ENCODE results near the gene ESRRA.

DNA sequence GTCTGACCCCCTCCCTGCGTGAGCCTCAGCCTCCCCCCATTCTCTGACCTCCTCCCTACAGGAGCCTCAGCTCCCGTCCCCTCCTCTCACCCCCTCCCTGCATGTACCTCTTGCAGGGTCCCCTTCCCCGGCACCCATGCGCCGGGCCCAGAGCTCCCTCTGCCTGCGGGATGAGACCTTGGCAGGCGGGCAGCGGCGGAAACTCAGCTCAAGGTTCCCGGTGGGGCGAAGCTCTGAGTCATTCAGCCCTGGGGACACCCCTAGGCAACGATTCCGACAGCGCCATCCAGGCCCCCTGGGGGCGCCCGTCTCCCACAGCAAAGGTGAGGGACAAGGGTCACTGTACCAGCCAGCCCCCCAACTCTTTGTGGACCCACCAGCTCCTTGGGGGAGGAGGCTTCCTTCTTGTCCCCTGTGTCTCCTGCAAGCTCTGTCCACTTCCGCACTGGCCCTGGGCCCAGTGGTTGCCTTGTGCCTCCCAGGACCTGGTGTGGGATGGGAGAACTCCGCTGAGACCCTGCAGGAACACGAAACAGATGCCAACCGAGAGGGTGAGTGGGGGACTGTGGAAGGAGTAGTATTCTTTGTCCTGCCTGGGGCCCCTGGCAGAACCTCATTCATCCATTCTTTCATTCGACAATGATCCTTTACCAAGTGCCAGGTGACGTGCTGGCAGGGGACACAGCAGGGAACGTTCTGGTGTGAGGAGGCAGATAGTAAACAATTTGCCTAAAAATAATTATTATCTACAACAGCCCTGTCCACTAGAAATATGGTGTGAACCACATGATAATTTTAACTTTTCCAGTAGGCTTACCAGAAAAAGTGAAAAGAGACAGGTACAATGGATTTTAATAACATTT, 50.0 kb downstream of the ESRRA start:
- TF ChIP-seq HDGF (IDR thresholded peaks at IDR 0.05) (no peak), SMC3 (IDR thresholded peaks at IDR 0.05; ENCODE audit: borderline replicate concordance, low read length) (peak; percentile 63; the same call in 1 of the 2 replicates), ZNF274 (IDR thresholded peaks at IDR 0.05; ENCODE audit: insufficient read depth, insufficient read length) (no peak), BHLHE40 (IDR thresholded peaks at IDR 0.05; ENCODE audit: borderline replicate concordance in 1 of 2, low read depth in 2 of 2, low read length in 1 of 2) (0 out of 4 replicates have a peak, but pooled peaks of 1 of the 2 experiments have one; percentile 29), FOXM1 (IDR thresholded peaks at IDR 0.05; ENCODE audit: low read depth, low read length) (no peak)
- TF ChIP-seq, protein P1, sequence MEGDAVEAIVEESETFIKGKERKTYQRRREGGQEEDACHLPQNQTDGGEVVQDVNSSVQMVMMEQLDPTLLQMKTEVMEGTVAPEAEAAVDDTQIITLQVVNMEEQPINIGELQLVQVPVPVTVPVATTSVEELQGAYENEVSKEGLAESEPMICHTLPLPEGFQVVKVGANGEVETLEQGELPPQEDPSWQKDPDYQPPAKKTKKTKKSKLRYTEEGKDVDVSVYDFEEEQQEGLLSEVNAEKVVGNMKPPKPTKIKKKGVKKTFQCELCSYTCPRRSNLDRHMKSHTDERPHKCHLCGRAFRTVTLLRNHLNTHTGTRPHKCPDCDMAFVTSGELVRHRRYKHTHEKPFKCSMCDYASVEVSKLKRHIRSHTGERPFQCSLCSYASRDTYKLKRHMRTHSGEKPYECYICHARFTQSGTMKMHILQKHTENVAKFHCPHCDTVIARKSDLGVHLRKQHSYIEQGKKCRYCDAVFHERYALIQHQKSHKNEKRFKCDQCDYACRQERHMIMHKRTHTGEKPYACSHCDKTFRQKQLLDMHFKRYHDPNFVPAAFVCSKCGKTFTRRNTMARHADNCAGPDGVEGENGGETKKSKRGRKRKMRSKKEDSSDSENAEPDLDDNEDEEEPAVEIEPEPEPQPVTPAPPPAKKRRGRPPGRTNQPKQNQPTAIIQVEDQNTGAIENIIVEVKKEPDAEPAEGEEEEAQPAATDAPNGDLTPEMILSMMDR (IDR thresholded peaks at IDR 0.05 in 2 of 3, conservative IDR thresholded peaks at IDR 0.05 in 1 of 3; ENCODE audit: control insufficient read depth in 2 of 3, extremely low read depth in 1 of 3, insufficient read depth in 1 of 3, low read depth in 3 of 3, low read length in 3 of 3) = peak; percentile 67 to 95 (median 79)
